WTC11 (cell line): ENCODE measurements around the gene IPO13. TPM values are rescaled to one million over a fixed set of nuclear protein-coding genes. Genes with fewer than 3 reads are reported as not detected.

Experiments
- ATAC-seq: fragments of 200-7000 bp; cut with Tn5 transposase; 2 replicates; pipeline ENCODE4 v1.10.0; 2021; ENCODE audit warnings: mild to moderate bottlenecking, moderate library complexity
- CTCF ChIA-PET: fragments of 300-600 bp; sonication (Branson Sonifier 250); formaldehyde crosslinking; loops from one replicate; lab custom pipeline; 2021; ENCODE audit warnings: antibody characterized with exemption; lab: Charles Lee
- POLR2A ChIA-PET: fragments of 350-600 bp; sonication (Branson Sonifier 250); formaldehyde crosslinking; loops from one replicate; lab custom pipeline; 2021; ENCODE audit warnings: antibody characterized with exemption; lab: Charles Lee
- DNase-seq: peaks from one replicate; pipeline ENCODE4 v3.0.0; 2021; ENCODE audit warnings: low spot score
- H3K27ac Mint-ChIP-seq: 2 replicates; pipeline ENCODE4 v1.8.0; 2021; ENCODE audit warnings: mixed read lengths
- H3K27me3 Mint-ChIP-seq: 2 replicates; pipeline ENCODE4 v1.8.0; 2021; ENCODE audit warnings: low read depth, mild to moderate bottlenecking, moderate library complexity, mixed read lengths
- H3K36me3 Mint-ChIP-seq: 2 replicates; pipeline ENCODE4 v1.8.0; 2021; ENCODE audit warnings: mixed read lengths
- H3K4me1 Mint-ChIP-seq: 2 replicates; pipeline ENCODE4 v1.8.0; 2022; ENCODE audit warnings: mixed read lengths
- H3K4me3 Mint-ChIP-seq: 2 replicates; pipeline ENCODE4 v1.8.0; 2021; ENCODE audit warnings: mild to moderate bottlenecking, moderate library complexity, mixed read lengths
- H3K9me3 Mint-ChIP-seq: 2 replicates; pipeline ENCODE4 v1.8.0; 2021; ENCODE audit warnings: mixed read lengths
- ARID4B ChIP-seq: sonication (generic); formaldehyde crosslinking; IDR thresholded peaks from 2 replicates; pipeline ENCODE4 v1.8.0; 2023; ENCODE audit warnings: missing genetic modification reagents, mild to moderate bottlenecking, borderline replicate concordance
- E2F5 ChIP-seq: sonication (generic); formaldehyde crosslinking; IDR thresholded peaks from 2 replicates; pipeline ENCODE4 v1.8.1; 2022; ENCODE audit warnings: mild to moderate bottlenecking, moderate library complexity, missing genetic modification reagents
- EMX1 ChIP-seq: fragments of 250-450 bp; sonication (Bioruptor Pico); IDR thresholded peaks from 2 replicates; pipeline ENCODE4 v1.8.0; 2021; ENCODE audit warnings: mild to moderate bottlenecking
- FOXK1 ChIP-seq: sonication (generic); formaldehyde crosslinking; IDR thresholded peaks from 2 replicates; pipeline ENCODE4 v1.8.0; 2022; ENCODE audit warnings: mild to moderate bottlenecking, moderate library complexity, missing genetic modification reagents
- FOXP1 ChIP-seq: sonication (generic); formaldehyde crosslinking; IDR thresholded peaks from 2 replicates; pipeline ENCODE4 v1.8.0; 2022; ENCODE audit warnings: missing genetic modification reagents, mild to moderate bottlenecking, moderate library complexity, borderline replicate concordance
- GRHL2 ChIP-seq: fragments of 250-450 bp; sonication (Bioruptor Pico); IDR thresholded peaks from 2 replicates; pipeline ENCODE4 v1.8.0; 2022; ENCODE audit warnings: mild to moderate bottlenecking, moderate library complexity; ENCODE audit not compliant: insufficient replicate concordance, severe bottlenecking
- HMGA2 ChIP-seq: fragments of 250-450 bp; sonication (Bioruptor Pico); IDR thresholded peaks from 2 replicates; pipeline ENCODE4 v1.4.0; 2021; ENCODE audit warnings: mild to moderate bottlenecking, moderate library complexity
- MAX ChIP-seq: sonication (generic); formaldehyde crosslinking; IDR thresholded peaks from 2 replicates; pipeline ENCODE4 v1.8.0; 2022; ENCODE audit warnings: mild to moderate bottlenecking, missing genetic modification reagents
- MLX ChIP-seq: sonication (generic); formaldehyde crosslinking; IDR thresholded peaks from 2 replicates; pipeline ENCODE4 v1.8.1; 2023; ENCODE audit warnings: mild to moderate bottlenecking, missing genetic modification reagents, moderate library complexity
- NFATC4 ChIP-seq: fragments of 250-450 bp; sonication (Bioruptor Pico); IDR thresholded peaks from 2 replicates; pipeline ENCODE4 v1.9.0; 2021; ENCODE audit warnings: mild to moderate bottlenecking
- NFE2L1 ChIP-seq: sonication (generic); formaldehyde crosslinking; IDR thresholded peaks from 2 replicates; pipeline ENCODE4 v1.8.1; 2023; ENCODE audit warnings: missing genetic modification reagents
- NR1H2 ChIP-seq: sonication (generic); formaldehyde crosslinking; IDR thresholded peaks from 2 replicates; pipeline ENCODE4 v1.9.0; 2021; ENCODE audit warnings: mild to moderate bottlenecking, moderate library complexity, missing genetic modification reagents
- RORB ChIP-seq: fragments of 250-450 bp; sonication (Bioruptor Pico); IDR thresholded peaks from 2 replicates; pipeline ENCODE4 v1.9.0; 2021; ENCODE audit warnings: mild to moderate bottlenecking
- SMAD4 ChIP-seq: sonication (generic); formaldehyde crosslinking; IDR thresholded peaks from 2 replicates; pipeline ENCODE4 v1.8.0; 2022; ENCODE audit warnings: mild to moderate bottlenecking, missing genetic modification reagents
- ZBTB21 ChIP-seq: sonication (generic); formaldehyde crosslinking; IDR thresholded peaks from 2 replicates; pipeline ENCODE4 v1.8.1; 2023; ENCODE audit warnings: mild to moderate bottlenecking, missing genetic modification reagents, borderline replicate concordance
- ZNF263 ChIP-seq: sonication (generic); formaldehyde crosslinking; IDR thresholded peaks from 2 replicates; pipeline ENCODE4 v1.8.1; 2022; ENCODE audit warnings: low read depth, mild to moderate bottlenecking, moderate library complexity, missing genetic modification reagents
- ZNF281 ChIP-seq: sonication (generic); formaldehyde crosslinking; IDR thresholded peaks from 2 replicates; pipeline ENCODE4 v1.8.0; 2023; ENCODE audit warnings: mild to moderate bottlenecking, missing genetic modification reagents
- ZNF317 ChIP-seq: sonication (generic); formaldehyde crosslinking; IDR thresholded peaks from 2 replicates; pipeline ENCODE4 v1.8.1; 2023; ENCODE audit warnings: low read depth, mild to moderate bottlenecking, moderate library complexity, missing genetic modification reagents, borderline replicate concordance
- ZNF396 ChIP-seq: fragments of 250-450 bp; sonication (Bioruptor Pico); IDR thresholded peaks from 2 replicates; pipeline ENCODE4 v1.8.0; 2021; ENCODE audit warnings: mild to moderate bottlenecking, moderate library complexity, borderline replicate concordance
- ZNF416 ChIP-seq: fragments of 250-450 bp; sonication (Bioruptor Pico); IDR thresholded peaks from 2 replicates; pipeline ENCODE4 v1.9.0; 2021; ENCODE audit warnings: mild to moderate bottlenecking, inconsistent platforms
- ZNF423 ChIP-seq: fragments of 250-450 bp; sonication (Bioruptor Pico); IDR thresholded peaks from 2 replicates; pipeline ENCODE4 v2.1.2; 2022; ENCODE audit warnings: mild to moderate bottlenecking, moderate library complexity
- ZSCAN18 ChIP-seq: fragments of 250-450 bp; sonication (Bioruptor Pico); IDR thresholded peaks from 2 replicates; pipeline ENCODE4 v2.1.2; 2022; ENCODE audit warnings: mild to moderate bottlenecking, moderate library complexity
- total RNA-seq: library from RNA; stranded (reverse); gene quantifications from 3 replicates; pipeline ENCODE4 v1.2.3, GENCODE V29; 2021

The IPO13 gene
- total RNA-seq, 1 experiment from 2014 or later, result 24.2 TPM

GRCh38 chr1:43994071-43994470 lies 47.3 kb downstream of the IPO13 start:
- DNase-seq (no peak), ATAC-seq (no peak)
- TF ChIP-seq GRHL2 (CRISPR knock-in tag) (no peak), FOXK1 (no peak), NFATC4 (CRISPR knock-in tag) (no peak), FOXP1 (CRISPR knock-in tag) (no peak), ZNF317 (CRISPR knock-in tag) (no peak), NFE2L1 (CRISPR knock-in tag) (no peak), ZBTB21 (CRISPR knock-in tag) (no peak), MAX (no peak), ZNF396 (CRISPR knock-in tag) (no peak), ZNF423 (CRISPR knock-in tag) (no peak), SMAD4 (no peak), ZNF281 (CRISPR knock-in tag) (no peak)
- H3K27ac Mint-ChIP-seq, result no peak overlapping the region
- CTCF ChIA-PET, result interaction anchor here (1.0 to 9.8 kb wide), 8 partner anchors 11 to 228 kb away, joined by 3 to 87 read pairs (median 10); no protein-coding TSS in a partner anchor
- H3K4me3 Mint-ChIP-seq, result no peak overlapping the region
- peaks cover 25% of the 10 kb centered on the region for H3K4me1 Mint-ChIP-seq
- H3K27me3 Mint-ChIP-seq, result peaks cover 14% of the 10 kb centered on the region
- H3K9me3 Mint-ChIP-seq, result no peaks in the 10 kb centered on the region
- POLR2A ChIA-PET, result interaction anchor here (0.6 to 3.0 kb wide), 2 partner anchors 20 to 42 kb away, joined by 4 to 13 read pairs; partner anchors contain the start of gene ATP6V0B
- no peaks in the 10 kb centered on the region for H3K36me3 Mint-ChIP-seq

- no peak overlapping the region for H3K27ac Mint-ChIP-seq
- DNase-seq, result peak; percentile 74
- H3K27me3 Mint-ChIP-seq, result peaks cover 14% of the 10 kb centered on the region
- H3K4me3 Mint-ChIP-seq, result no peak overlapping the region
- CTCF ChIA-PET, result interaction anchor here (0.7 to 9.8 kb wide), 13 partner anchors 9 to 229 kb away, joined by 3 to 87 read pairs (median 5); partner anchors contain the start of gene ATP6V0B
- POLR2A ChIA-PET, result interaction anchor here (0.6 to 1.2 kb wide), 2 partner anchors 36 to 41 kb away, joined by 3 to 4 read pairs; partner anchors contain the start of gene SLC6A9
- no peaks in the 10 kb centered on the region for H3K36me3 Mint-ChIP-seq
- H3K4me1 Mint-ChIP-seq, result peaks cover 25% of the 10 kb centered on the region
- H3K9me3 Mint-ChIP-seq, result no peaks in the 10 kb centered on the region
- peak; percentile 66 for ATAC-seq
- TF ChIP-seq NR1H2 (CRISPR knock-in tag) (no peak), RORB (CRISPR knock-in tag) (no peak), ARID4B (no peak), E2F5 (CRISPR knock-in tag) (no peak), HMGA2 (CRISPR knock-in tag) (no peak), ZSCAN18 (CRISPR knock-in tag) (no peak), ZNF416 (CRISPR knock-in tag) (no peak), MAX (no peak), MLX (no peak), ZNF263 (CRISPR knock-in tag) (no peak), EMX1 (CRISPR knock-in tag) (no peak)
Observed at GRCh38 chr1:43994794-43995790, 48.3 kb downstream of the IPO13 start.
